BLaER1 treated with 17β-estradiol and CSF1 and Interleukin-3, amounts not matched to agents 10 nM and 100 nM (cell line): ENCODE results near the gene RNLS.

Experiments
- H3K27ac ChIP-seq, 11 experiments: shearing (Covaris generic); formaldehyde crosslinking; 2 replicates each; pipeline ENCODE4 v1.8.1; 2022
- H3K27me3 ChIP-seq, 11 experiments: shearing (Covaris generic); formaldehyde crosslinking; 2 replicates each; pipeline ENCODE4 v1.8.1; 2022
- H3K36me3 ChIP-seq, 11 experiments: shearing (Covaris generic); formaldehyde crosslinking; 2 replicates each; pipeline ENCODE4 v1.8.1; 2022
- H3K4me1 ChIP-seq, 10 experiments: shearing (Covaris generic); formaldehyde crosslinking; 2 replicates each; pipeline ENCODE4 v1.8.1; 2022
- H3K4me2 ChIP-seq, 11 experiments: shearing (Covaris generic); formaldehyde crosslinking; 2 replicates each; pipeline ENCODE4 v1.8.1; 2022
- H3K4me3 ChIP-seq, 10 experiments: shearing (Covaris generic); formaldehyde crosslinking; 2 replicates each; pipeline ENCODE4 v1.8.1; 2022
- H3K9ac ChIP-seq, 11 experiments: shearing (Covaris generic); formaldehyde crosslinking; 2 replicates each; pipeline ENCODE4 v1.8.1; 2022
- H3K9me3 ChIP-seq, 11 experiments: shearing (Covaris generic); formaldehyde crosslinking; replicated peaks in 1 of 11; 2 replicates each; pipeline ENCODE4 v1.8.1; 2022
- H4K20me1 ChIP-seq, 11 experiments: shearing (Covaris generic); formaldehyde crosslinking; 2 replicates each; pipeline ENCODE4 v1.8.1; 2022
- Cebpa-rat ChIP-seq, 11 experiments: shearing (Covaris generic); IDR thresholded peaks; 2 replicates each; pipeline ENCODE4 v1.8.1; 2022

RNLS gene

DNA sequence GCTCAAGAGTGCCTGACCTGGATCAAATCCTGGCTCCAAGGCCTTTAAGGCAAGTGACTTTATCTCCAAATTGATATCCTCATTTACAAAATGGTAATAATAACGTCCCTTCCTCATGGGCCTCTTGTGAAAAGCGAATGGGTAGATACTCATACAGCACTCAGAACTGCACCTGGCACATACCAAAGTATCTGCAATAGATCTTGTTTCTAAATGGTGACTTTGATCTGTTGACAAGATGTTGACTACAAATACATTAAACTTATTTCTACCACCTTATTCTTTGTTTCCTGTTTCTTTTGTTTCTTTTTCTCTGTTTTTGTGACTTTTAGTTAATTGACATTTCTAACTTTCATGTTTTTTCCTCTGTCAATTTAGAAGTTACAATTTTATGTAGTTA, 53.0 kb downstream of the RNLS start:
- Histone ChIP-seq H4K20me1 (no peaks in the 10 kb centered on the region), H3K9ac (no peak overlapping the region), H3K4me2 (no peak overlapping the region), H3K36me3 (no peaks in the 10 kb centered on the region), H3K4me1 (no peaks in the 10 kb centered on the region), H3K27me3 (no peaks in the 10 kb centered on the region), H3K27ac (no peak overlapping the region), H3K9me3 (no peaks in the 10 kb centered on the region), H3K4me3 (no peak overlapping the region)
- TF ChIP-seq Cebpa-rat (IDR thresholded peaks at IDR 0.05) = no peak

DNA sequence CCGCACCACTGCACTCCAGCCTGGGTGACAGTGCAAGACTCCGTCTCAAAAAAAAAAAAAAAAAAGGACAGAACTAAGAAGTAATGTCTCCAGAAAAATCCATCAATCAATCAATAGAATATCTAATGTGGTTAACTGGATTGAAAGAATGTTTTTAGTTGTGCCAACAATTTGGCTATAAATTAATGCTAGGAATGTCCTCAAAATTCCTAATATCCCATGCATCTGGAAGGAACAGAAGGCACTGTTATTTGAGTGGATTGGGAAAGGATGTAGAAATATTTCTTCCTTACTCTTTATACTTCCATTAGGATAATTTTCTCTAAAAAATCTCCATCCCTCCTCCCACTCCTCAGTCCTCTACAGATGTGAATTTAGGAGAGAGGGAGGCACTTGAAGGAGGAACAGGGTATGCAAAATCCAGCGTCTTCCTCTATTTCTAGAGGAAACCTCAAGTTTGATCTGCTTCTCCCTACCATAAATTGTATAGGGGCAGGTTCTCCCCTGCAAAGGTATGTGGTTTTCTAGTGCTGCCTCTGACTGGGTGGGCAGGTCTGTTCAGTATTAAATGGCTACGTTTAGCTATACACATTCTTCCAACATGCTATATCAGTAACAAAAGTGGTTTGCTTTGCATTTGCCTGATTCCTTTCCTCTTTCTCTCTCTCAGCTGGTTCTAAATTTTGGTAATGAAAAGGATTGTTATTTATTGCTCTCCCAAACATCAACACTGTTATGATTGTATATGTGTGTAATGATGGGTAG, 54.1 kb downstream of the RNLS start:
- H3K9me3 ChIP-seq = no peaks in the 10 kb centered on the region
- no peak overlapping the region for H3K27ac ChIP-seq
- no peaks in the 10 kb centered on the region for H4K20me1 ChIP-seq
- no peak for TF ChIP-seq Cebpa-rat (IDR thresholded peaks at IDR 0.05)
- H3K9ac ChIP-seq = no peak overlapping the region
- H3K4me3 ChIP-seq = no peak overlapping the region
- no peaks in the 10 kb centered on the region for H3K36me3 ChIP-seq
- no peaks in the 10 kb centered on the region for H3K4me1 ChIP-seq
- no peak overlapping the region for H3K4me2 ChIP-seq
- no peaks in the 10 kb centered on the region for H3K27me3 ChIP-seq

DNA sequence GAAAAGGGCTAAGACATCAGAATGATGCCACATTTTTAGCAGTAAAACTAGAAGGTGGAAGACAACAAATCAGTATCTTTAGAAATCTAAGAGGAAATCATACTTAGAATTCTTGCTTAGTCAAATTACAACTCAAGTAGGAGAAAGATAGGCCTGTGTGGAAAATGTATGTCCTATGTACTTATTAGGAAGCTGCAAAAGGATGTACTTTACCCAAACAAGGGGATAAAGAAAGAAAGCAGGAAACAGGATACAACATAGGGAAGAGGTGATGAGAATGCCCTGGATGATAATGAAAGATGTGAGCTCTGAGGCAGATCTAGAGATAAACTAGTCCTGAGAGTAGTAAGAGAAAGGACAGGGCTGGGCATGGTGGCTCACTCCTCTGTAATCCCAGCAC, 54.9 kb downstream of the RNLS start:
- Histone ChIP-seq H3K9me3 (no peaks in the 10 kb centered on the region), H3K27ac (no peak overlapping the region), H3K4me1 (no peaks in the 10 kb centered on the region), H4K20me1 (no peaks in the 10 kb centered on the region), H3K27me3 (no peaks in the 10 kb centered on the region), H3K9ac (no peak overlapping the region), H3K4me3 (no peak overlapping the region), H3K36me3 (no peaks in the 10 kb centered on the region), H3K4me2 (no peak overlapping the region)
- no peak for TF ChIP-seq Cebpa-rat (IDR thresholded peaks at IDR 0.05)

DNA sequence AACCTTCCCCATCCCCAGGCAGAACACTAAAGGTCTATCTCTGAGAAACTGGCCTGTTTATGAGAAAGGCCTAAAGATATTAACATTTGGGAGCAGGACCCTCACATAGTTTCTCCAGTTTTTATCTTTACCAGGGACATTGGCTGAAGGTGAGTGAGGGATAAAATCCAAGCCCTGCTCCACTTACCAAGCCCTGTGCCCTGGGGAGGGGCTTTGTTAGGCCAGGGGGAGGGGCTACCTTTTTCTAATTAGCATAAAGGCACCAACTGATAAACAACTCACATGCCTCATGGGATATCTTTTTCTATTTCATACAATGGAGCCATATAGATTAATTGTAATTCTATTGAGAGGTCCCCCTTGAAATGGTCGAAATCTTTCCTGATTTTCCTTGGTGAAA, 55.9 kb downstream of the RNLS start:
- no peak for TF ChIP-seq Cebpa-rat (IDR thresholded peaks at IDR 0.05)
- no peak overlapping the region for H3K4me2 ChIP-seq
- no peaks in the 10 kb centered on the region for H4K20me1 ChIP-seq
- H3K27me3 ChIP-seq = no peaks in the 10 kb centered on the region
- no peaks in the 10 kb centered on the region for H3K4me1 ChIP-seq
- no peak overlapping the region for H3K9ac ChIP-seq
- H3K36me3 ChIP-seq = no peaks in the 10 kb centered on the region
- H3K27ac ChIP-seq = no peak overlapping the region
- H3K9me3 ChIP-seq = no peaks in the 10 kb centered on the region
- no peak overlapping the region for H3K4me3 ChIP-seq

DNA sequence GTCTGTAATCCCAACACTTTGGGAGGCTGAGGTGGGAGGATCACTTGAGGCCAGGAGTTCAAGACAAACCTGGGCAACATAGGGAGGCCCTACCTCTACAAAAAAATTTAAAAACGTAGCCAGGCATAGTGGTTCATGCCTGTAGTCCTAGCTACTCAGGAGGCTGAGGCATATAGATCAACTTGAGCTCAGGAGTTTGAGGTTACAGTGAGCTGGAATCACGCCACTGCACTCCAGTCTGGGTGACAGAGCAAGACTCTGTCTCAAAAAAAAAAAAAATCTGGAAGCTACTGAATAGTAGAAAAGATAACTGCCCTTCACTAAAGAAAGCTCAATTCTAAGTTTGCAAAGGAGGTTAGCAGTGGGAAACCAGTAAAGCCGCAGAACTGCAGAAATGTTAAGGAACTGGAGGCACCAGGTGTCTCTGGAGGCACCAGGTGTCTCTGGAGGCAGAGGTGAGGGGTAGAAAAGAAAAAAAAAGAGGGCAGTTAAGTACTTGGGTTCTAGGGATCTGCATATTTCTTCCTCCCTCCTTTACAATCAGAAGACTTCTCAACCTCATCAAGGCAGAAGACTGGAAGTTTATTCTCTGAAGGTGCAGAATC, 56.5 kb downstream of the RNLS start:
- H3K27ac ChIP-seq = no peak overlapping the region
- H3K4me3 ChIP-seq = no peak overlapping the region
- no peak overlapping the region for H3K4me2 ChIP-seq
- no peaks in the 10 kb centered on the region for H3K4me1 ChIP-seq
- no peaks in the 10 kb centered on the region for H3K36me3 ChIP-seq
- no peaks in the 10 kb centered on the region for H3K27me3 ChIP-seq
- H3K9me3 ChIP-seq = no peaks in the 10 kb centered on the region
- H3K9ac ChIP-seq = no peak overlapping the region
- TF ChIP-seq Cebpa-rat (IDR thresholded peaks at IDR 0.05) = no peak
- no peaks in the 10 kb centered on the region for H4K20me1 ChIP-seq

DNA sequence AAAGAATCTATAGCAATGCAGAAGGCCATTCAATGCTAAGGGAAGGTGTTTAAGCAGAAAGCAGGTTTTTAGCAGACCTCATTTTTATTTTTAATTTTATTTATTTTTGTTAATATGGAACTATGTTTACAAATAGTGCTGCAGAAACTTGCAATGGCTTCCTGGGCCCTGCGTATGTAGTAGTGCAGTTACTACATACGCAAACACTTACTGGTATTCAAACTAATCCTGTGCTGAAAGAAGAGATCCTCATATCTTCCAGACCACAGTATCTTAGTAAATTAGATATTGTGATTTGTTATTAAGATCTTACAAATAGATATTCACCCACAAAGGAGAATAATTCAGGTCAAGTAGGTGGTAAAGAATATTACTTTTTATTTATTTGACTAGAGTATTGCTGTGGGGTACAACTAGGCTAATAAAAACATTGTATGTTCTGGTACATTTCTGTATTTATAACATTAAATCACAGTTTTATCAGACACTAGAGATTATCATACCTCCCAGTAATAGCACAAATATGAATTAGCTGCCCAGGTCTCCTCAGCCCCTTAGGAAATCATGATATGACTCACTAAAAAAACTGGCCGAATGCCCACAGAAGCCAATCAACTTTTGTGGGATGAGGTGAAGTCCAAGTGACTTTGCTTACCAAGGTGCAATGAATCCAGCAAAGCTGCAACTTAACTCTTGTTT, 57.6 kb downstream of the RNLS start:
- TF ChIP-seq Cebpa-rat (IDR thresholded peaks at IDR 0.05) = no peak
- Histone ChIP-seq H3K4me2 (no peak overlapping the region), H4K20me1 (no peaks in the 10 kb centered on the region), H3K4me1 (no peaks in the 10 kb centered on the region), H3K9me3 (no peaks in the 10 kb centered on the region), H3K9ac (no peak overlapping the region), H3K27ac (no peak overlapping the region), H3K4me3 (no peak overlapping the region), H3K36me3 (no peaks in the 10 kb centered on the region), H3K27me3 (no peaks in the 10 kb centered on the region)

DNA sequence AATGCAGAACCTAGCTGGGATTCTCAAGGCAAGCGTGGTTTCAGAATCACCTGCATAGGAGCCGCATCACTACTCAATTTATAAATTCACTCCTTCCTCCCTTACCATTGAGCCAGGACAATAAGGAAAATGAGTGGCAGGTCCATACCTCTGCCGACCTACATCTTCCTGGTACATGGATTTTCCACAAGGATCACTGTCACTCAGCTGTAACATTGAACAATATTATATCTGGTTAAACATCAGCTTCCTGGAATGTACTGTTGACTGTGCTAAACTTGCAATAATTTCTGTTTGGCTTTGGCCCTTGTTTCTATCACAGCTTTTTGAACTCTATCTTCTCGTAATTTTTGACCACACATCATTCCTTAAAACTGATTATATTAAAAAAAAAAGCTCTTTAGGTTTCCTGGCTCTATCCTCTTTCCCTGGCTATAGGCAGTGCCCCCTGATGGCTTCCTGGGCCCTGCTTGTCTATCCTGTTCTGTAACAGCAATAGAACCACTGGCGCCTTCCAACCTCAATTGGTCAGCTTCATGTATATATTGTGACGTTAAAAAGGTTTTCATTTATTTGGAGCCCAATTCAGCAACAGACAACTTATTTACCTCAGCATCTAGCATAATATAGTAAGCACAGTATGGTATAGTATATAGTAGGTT, 59.2 kb downstream of the RNLS start:
- H3K36me3 ChIP-seq = no peaks in the 10 kb centered on the region
- H3K4me2 ChIP-seq = no peak overlapping the region
- no peak overlapping the region for H3K9ac ChIP-seq
- no peaks in the 10 kb centered on the region for H4K20me1 ChIP-seq
- no peak overlapping the region for H3K4me3 ChIP-seq
- no peak overlapping the region for H3K27ac ChIP-seq
- H3K4me1 ChIP-seq = no peaks in the 10 kb centered on the region
- no peaks in the 10 kb centered on the region for H3K9me3 ChIP-seq
- H3K27me3 ChIP-seq = no peaks in the 10 kb centered on the region
- no peak for TF ChIP-seq Cebpa-rat (IDR thresholded peaks at IDR 0.05)

DNA sequence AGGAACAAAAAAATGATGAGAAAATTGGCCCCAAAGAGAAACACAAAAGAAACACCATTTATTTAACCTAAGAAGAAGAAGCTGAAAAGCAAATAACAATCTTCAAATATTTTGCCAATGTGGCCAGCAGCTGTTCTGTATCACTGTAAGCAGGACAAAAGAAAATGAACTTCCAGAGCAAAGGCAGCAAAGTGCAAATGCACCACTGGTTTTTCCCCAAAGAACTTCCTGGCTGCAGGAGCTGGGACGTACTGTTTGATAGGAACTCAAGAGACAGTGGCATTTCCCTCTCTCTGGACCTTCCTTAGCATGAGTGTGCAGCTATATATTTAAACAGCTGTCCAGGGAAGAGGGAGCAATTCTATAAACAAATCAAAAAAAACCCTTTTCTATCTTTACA, 60.4 kb downstream of the RNLS start:
- Histone ChIP-seq H3K36me3 (no peaks in the 10 kb centered on the region), H3K27ac (no peak overlapping the region), H4K20me1 (no peaks in the 10 kb centered on the region), H3K4me3 (no peak overlapping the region), H3K9me3 (no peaks in the 10 kb centered on the region), H3K4me2 (no peak overlapping the region), H3K27me3 (no peaks in the 10 kb centered on the region), H3K4me1 (no peaks in the 10 kb centered on the region), H3K9ac (no peak overlapping the region)
- TF ChIP-seq Cebpa-rat (IDR thresholded peaks at IDR 0.05) = no peak

DNA sequence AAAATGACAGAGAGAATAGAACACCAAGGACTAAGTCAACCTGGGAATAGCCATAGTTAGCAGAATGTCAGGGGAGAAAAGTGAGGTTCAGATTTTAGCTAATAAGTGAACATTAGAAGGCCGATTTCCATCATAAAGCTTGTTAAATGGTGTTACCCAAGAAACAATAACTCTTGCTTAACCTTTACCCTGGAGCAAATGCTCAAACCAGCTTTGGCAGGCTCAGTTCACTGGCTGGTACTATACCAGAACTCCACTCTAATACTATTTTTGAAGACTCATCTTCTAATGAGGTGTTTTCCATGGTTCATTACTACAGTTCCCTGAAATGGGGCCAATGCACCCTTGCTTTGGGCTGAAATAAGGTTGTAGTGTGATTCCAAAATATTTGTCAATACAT, 61.3 kb downstream of the RNLS start:
- no peak overlapping the region for H3K9ac ChIP-seq
- H3K27me3 ChIP-seq = no peaks in the 10 kb centered on the region
- H3K4me2 ChIP-seq = no peak overlapping the region
- H4K20me1 ChIP-seq = no peaks in the 10 kb centered on the region
- H3K36me3 ChIP-seq = no peaks in the 10 kb centered on the region
- H3K27ac ChIP-seq = no peak overlapping the region
- H3K4me1 ChIP-seq = no peaks in the 10 kb centered on the region
- no peak overlapping the region for H3K4me3 ChIP-seq
- H3K9me3 ChIP-seq = no peaks in the 10 kb centered on the region
- no peak for TF ChIP-seq Cebpa-rat (IDR thresholded peaks at IDR 0.05)
